ENCODE data around the gene ANK3. TPM values are rescaled to one million over a fixed set of nuclear protein-coding genes. Genes with fewer than 3 reads are reported as not detected.

Gene ANK3
- total RNA-seq, 1 experiment from 2014 or later: 7.0 TPM

DNA sequence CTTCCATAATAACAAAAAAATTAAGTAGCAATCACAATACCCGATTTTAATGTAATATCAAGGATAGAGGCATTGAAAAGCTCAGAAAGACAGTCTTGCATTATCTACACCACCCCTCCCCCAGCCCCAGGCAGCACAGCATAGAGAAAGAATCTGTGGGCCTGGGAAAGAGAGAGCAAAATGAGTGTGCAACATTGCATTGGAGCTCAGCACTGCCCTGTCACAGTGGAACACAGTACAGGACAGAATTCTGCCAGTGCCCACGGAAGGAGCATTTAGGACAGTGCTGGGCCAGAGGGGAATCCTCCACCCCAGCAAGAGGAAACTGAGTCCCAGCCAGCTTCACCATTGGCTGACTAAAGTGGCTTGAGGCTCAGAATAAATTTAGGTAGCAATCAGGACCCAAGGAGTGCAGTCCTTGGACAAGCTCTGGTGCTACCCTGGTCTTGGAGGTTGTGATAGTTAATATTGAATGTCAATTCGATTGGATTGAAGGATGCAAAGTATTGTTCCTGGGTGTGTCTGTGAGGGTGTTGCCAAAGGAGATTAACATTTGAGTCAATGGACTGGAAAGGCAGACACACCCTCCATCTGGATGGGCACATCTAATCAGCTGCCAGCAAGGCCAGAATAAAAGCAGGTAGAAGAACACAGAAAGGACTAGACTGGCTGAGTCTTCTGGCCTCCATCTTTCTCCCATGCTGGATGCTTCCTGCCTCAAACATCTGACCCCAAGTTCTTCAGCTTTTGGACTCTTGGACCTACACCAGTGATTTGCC lies 234.4 kb downstream of the ANK3 start:
- H3K4me2 ChIP-seq (ENCODE audit: low read depth, low read length, poor library complexity, severe bottlenecking): no peak overlapping the region
- H3K79me2 ChIP-seq (ENCODE audit: low read length): no peaks in the 10 kb centered on the region
- no peaks in the 10 kb centered on the region for H3K36me3 ChIP-seq (ENCODE audit: insufficient read depth, low read length)
- no peak overlapping the region for H3K9ac ChIP-seq (ENCODE audit: low read length)
- no peak overlapping the region for H3K27ac ChIP-seq (ENCODE audit: low read length)
- DNase-seq: no peak
- no peak overlapping the region for H3K4me3 ChIP-seq (ENCODE audit: low read length)
- no peak overlapping the region for H2AFZ ChIP-seq (ENCODE audit: low read length)
- no peaks in the 10 kb centered on the region for H3K27me3 ChIP-seq (ENCODE audit: low read length)
- no peaks in the 10 kb centered on the region for H3K9me3 ChIP-seq (ENCODE audit: low read length)
- H3K4me1 ChIP-seq (ENCODE audit: low read length): no peaks in the 10 kb centered on the region
- H4K20me1 ChIP-seq (ENCODE audit: insufficient read depth, low read depth, low read length): no peaks in the 10 kb centered on the region
- no peaks in the 10 kb centered on the region for H3K9me2 ChIP-seq (replicated peaks; ENCODE audit: insufficient read depth, low read length)

DNA sequence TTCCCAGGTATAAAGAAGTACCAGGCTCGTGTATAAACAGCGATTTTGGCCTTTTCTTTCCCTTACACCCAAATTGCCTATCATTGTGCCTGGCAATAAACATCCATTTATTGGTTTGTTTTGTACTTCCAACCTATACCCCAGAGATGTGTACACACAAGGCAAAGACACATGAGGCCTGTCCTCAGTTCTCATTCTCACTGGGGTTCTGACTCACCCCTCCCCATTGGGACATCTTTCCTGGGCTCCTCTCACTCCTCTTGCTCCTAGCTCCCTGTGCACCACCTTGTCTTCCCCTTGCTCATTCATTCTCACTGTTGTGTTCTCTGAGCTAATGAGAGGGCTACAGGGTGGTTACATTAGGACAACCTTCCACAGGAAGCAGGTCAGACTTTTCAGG lies 240.7 kb downstream of the ANK3 start:
- Histone ChIP-seq H3K36me3 (ENCODE audit: insufficient read depth, low read length) (no peaks in the 10 kb centered on the region), H3K9ac (ENCODE audit: low read length) (no peak overlapping the region), H3K9me2 (replicated peaks; ENCODE audit: insufficient read depth, low read length) (no peaks in the 10 kb centered on the region), H4K20me1 (ENCODE audit: insufficient read depth, low read depth, low read length) (no peaks in the 10 kb centered on the region), H2AFZ (ENCODE audit: low read length) (no peak overlapping the region), H3K79me2 (ENCODE audit: low read length) (no peaks in the 10 kb centered on the region), H3K27ac (ENCODE audit: low read length) (no peak overlapping the region), H3K27me3 (ENCODE audit: low read length) (no peaks in the 10 kb centered on the region), H3K4me2 (ENCODE audit: low read depth, low read length, poor library complexity, severe bottlenecking) (no peak overlapping the region), H3K4me3 (ENCODE audit: low read length) (no peak overlapping the region), H3K4me1 (ENCODE audit: low read length) (peaks cover 8% of the 10 kb centered on the region), H3K9me3 (ENCODE audit: low read length) (no peaks in the 10 kb centered on the region)
- DNase-seq: no peak

DNA sequence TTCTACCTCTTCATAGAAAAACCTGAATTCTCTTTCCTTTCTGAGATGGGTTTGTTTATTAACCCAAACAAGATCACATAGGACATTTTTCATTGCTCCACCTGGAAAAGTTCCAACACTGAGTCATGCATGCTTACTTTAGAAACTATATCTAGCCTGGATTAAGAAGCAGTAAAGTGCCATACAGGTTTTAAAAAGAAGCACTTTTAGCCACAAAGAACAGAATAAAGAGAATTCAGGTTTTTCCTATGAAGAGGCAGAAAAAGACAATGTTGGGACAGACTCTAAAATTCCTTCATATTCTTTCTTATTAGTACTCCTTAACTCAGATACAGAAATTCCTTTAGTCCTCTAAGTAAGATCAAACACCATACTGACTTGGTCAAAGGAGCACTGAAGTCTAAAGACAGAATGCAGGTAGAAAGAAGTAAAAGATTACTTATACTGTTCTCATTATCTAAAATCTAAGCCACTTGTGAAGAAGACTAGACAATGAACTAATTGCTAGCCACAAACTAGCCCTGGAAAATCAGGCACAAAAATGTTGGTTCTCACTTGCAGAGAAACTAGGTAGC lies 241.3 kb downstream of the ANK3 start:
- Histone ChIP-seq H3K27ac (ENCODE audit: low read length) (no peak overlapping the region), H3K27me3 (ENCODE audit: low read length) (no peaks in the 10 kb centered on the region), H3K79me2 (ENCODE audit: low read length) (no peaks in the 10 kb centered on the region), H3K9ac (ENCODE audit: low read length) (no peak overlapping the region), H3K36me3 (ENCODE audit: insufficient read depth, low read length) (no peaks in the 10 kb centered on the region), H4K20me1 (ENCODE audit: insufficient read depth, low read depth, low read length) (no peaks in the 10 kb centered on the region), H2AFZ (ENCODE audit: low read length) (0 out of 2 replicates have a peak overlapping the region, but pooled peaks have one; percentile 3), H3K4me2 (ENCODE audit: low read depth, low read length, poor library complexity, severe bottlenecking) (no peak overlapping the region), H3K4me1 (ENCODE audit: low read length) (peaks cover 8% of the 10 kb centered on the region), H3K9me2 (replicated peaks; ENCODE audit: insufficient read depth, low read length) (no peaks in the 10 kb centered on the region), H3K4me3 (ENCODE audit: low read length) (no peak overlapping the region), H3K9me3 (ENCODE audit: low read length) (no peaks in the 10 kb centered on the region)
- DNase-seq: no peak

DNA sequence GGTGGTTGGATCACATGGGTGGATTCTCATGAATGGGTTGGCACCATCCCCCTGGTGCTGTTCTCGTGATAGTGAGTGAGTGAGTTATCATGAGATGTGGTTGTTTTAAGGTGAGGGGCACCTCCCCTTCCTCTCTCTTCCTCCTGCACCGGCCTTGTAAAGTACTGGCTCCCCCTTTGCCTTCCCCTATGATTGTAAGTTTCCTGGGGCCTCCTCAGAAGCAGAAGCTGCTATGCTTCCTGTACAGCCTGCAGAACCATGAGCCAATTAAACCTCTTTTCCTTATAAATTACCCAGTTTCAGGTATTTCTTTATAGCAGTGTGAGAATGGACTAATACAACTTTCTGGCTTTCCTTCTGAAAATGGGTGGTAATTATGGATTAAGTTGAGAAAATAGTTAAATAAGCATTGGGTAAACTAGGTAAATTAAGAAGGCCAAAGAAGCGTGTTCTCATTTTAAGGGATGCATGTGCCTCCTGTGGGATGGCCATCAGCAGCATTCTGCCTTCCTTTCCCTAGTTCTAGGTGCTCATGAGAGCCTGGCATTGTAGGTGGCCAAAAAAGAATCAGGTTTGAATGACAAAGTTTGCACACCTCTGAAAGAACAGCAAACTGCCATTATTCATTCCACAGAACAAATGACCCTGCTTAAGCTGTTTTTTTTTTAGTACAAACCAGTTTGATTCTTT lies 242.0 kb downstream of the ANK3 start:
- Histone ChIP-seq H3K4me1 (ENCODE audit: low read length) (peaks cover 8% of the 10 kb centered on the region), H3K27me3 (ENCODE audit: low read length) (no peaks in the 10 kb centered on the region), H2AFZ (ENCODE audit: low read length) (no peak overlapping the region), H4K20me1 (ENCODE audit: insufficient read depth, low read depth, low read length) (no peaks in the 10 kb centered on the region), H3K4me3 (ENCODE audit: low read length) (no peak overlapping the region), H3K79me2 (ENCODE audit: low read length) (no peaks in the 10 kb centered on the region), H3K9me2 (replicated peaks; ENCODE audit: insufficient read depth, low read length) (no peaks in the 10 kb centered on the region), H3K36me3 (ENCODE audit: insufficient read depth, low read length) (no peaks in the 10 kb centered on the region), H3K4me2 (ENCODE audit: low read depth, low read length, poor library complexity, severe bottlenecking) (no peak overlapping the region), H3K9ac (ENCODE audit: low read length) (no peak overlapping the region), H3K9me3 (ENCODE audit: low read length) (no peaks in the 10 kb centered on the region), H3K27ac (ENCODE audit: low read length) (no peak overlapping the region)
- DNase-seq: no peak

DNA sequence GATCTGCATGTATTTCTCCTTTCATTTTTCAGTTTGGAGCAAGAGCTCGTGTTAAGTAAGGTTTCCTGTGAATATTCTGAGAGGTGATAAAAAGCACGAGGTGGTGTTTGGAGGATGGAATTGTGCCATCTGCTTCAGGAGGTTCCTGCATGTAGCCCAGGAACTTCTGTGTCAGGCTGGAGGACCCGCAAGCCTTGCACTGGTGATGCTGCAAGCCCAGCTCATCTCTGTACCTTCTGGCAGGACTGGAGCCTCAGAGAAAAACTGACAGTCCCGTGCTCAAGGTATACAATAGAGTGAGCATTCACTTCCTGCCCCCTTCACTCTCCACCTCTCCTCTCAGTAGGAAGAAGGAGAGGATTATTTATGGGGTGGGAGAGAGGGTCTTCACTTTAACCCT lies 242.7 kb downstream of the ANK3 start:
- Histone ChIP-seq H3K4me3 (ENCODE audit: low read length) (no peak overlapping the region), H3K4me2 (ENCODE audit: low read depth, low read length, poor library complexity, severe bottlenecking) (no peak overlapping the region), H3K79me2 (ENCODE audit: low read length) (no peaks in the 10 kb centered on the region), H3K27me3 (ENCODE audit: low read length) (no peaks in the 10 kb centered on the region), H3K9ac (ENCODE audit: low read length) (no peak overlapping the region), H3K4me1 (ENCODE audit: low read length) (peaks cover 8% of the 10 kb centered on the region), H3K36me3 (ENCODE audit: insufficient read depth, low read length) (no peaks in the 10 kb centered on the region), H2AFZ (ENCODE audit: low read length) (no peak overlapping the region), H4K20me1 (ENCODE audit: insufficient read depth, low read depth, low read length) (no peaks in the 10 kb centered on the region), H3K27ac (ENCODE audit: low read length) (no peak overlapping the region), H3K9me2 (replicated peaks; ENCODE audit: insufficient read depth, low read length) (no peaks in the 10 kb centered on the region), H3K9me3 (ENCODE audit: low read length) (no peaks in the 10 kb centered on the region)
- DNase-seq: no peak

DNA sequence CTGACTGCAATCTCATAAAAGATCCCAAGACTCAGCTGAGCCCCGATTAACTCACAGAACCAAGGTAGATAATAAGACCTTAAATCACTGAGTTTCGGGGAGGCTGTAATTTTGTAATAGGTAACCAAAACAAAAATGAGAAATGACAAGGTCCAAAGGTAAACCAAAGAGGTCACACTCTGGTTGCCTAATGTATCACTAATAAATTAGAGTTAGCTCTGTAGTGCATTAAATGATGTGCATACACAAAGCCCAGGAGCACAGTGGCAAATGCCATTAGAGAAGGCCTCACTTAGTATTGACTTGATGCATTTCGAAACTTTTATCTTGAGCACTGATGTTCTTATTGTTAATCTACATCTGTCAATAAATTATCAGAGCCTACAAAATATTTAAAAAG lies 245.6 kb downstream of the ANK3 start:
- Histone ChIP-seq H3K4me3 (ENCODE audit: low read length) (no peak overlapping the region), H3K27me3 (ENCODE audit: low read length) (no peaks in the 10 kb centered on the region), H3K4me1 (ENCODE audit: low read length) (peaks cover 29% of the 10 kb centered on the region), H3K79me2 (ENCODE audit: low read length) (no peaks in the 10 kb centered on the region), H3K9me3 (ENCODE audit: low read length) (no peaks in the 10 kb centered on the region), H4K20me1 (ENCODE audit: insufficient read depth, low read depth, low read length) (no peaks in the 10 kb centered on the region), H3K36me3 (ENCODE audit: insufficient read depth, low read length) (no peaks in the 10 kb centered on the region), H3K9me2 (replicated peaks; ENCODE audit: insufficient read depth, low read length) (no peaks in the 10 kb centered on the region), H3K4me2 (ENCODE audit: low read depth, low read length, poor library complexity, severe bottlenecking) (no peak overlapping the region), H3K27ac (ENCODE audit: low read length) (no peak overlapping the region), H2AFZ (ENCODE audit: low read length) (no peak overlapping the region), H3K9ac (ENCODE audit: low read length) (no peak overlapping the region)
- DNase-seq: no peak

DNA sequence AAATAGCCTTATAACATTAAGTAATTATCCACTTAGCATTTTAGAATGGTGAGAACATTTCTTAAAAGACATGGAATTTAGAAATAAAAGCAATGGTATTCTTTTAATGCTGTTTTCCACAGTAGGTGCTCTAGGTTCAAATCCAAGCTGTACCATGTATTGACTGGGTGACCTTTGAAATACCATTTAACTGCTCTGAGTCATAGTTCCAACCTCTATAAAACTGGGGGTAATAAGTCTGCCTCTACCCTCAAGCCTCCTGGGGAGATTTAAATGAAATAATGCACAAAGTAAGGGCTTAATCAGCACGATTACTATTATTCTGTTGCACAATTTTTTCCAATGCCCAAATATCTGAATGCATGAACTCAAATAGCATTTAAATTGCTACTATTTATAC lies 246.9 kb downstream of the ANK3 start:
- H3K4me2 ChIP-seq (ENCODE audit: low read depth, low read length, poor library complexity, severe bottlenecking): no peak overlapping the region
- no peaks in the 10 kb centered on the region for H3K9me3 ChIP-seq (ENCODE audit: low read length)
- H3K4me1 ChIP-seq (ENCODE audit: low read length): peaks cover 25% of the 10 kb centered on the region
- no peak overlapping the region for H3K9ac ChIP-seq (ENCODE audit: low read length)
- H3K79me2 ChIP-seq (ENCODE audit: low read length): no peaks in the 10 kb centered on the region
- no peak for DNase-seq
- H3K36me3 ChIP-seq (ENCODE audit: insufficient read depth, low read length): no peaks in the 10 kb centered on the region
- H3K27ac ChIP-seq (ENCODE audit: low read length): no peak overlapping the region
- no peak overlapping the region for H3K4me3 ChIP-seq (ENCODE audit: low read length)
- H3K9me2 ChIP-seq (replicated peaks; ENCODE audit: insufficient read depth, low read length): no peaks in the 10 kb centered on the region
- no peak overlapping the region for H2AFZ ChIP-seq (ENCODE audit: low read length)
- no peaks in the 10 kb centered on the region for H3K27me3 ChIP-seq (ENCODE audit: low read length)
- H4K20me1 ChIP-seq (ENCODE audit: insufficient read depth, low read depth, low read length): no peaks in the 10 kb centered on the region

DNA sequence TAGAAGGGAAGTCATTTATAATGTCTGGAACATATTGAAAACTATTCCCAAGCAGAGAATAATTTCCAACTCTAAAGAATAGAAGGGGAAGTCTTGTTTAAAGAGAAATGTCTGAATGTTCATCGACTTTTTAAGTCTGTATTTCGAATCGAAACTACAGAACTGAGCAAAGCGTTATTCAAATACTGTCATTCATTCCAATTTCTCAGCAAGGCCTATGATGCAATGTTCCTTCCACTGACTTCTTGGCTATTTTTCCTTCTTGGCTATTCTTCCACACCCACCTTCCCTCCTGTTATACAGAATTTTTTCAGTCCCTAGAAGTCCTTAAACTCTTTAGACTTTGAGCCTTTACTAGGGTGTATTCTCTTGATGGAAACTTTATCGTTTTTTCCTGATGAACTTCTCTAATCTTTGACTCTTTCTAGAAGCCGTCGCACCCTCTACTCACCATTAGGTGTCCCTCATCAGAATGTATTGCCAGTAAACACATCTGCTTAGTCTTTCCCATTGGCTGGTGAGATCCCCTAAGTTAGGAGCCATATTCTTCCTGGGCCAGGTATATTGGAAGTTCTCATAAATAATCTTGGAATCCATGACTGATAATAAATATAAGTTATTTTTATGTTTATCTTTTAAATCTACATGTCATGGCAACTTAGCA lies 247.6 kb downstream of the ANK3 start:
- Histone ChIP-seq H3K27ac (ENCODE audit: low read length) (no peak overlapping the region), H2AFZ (ENCODE audit: low read length) (no peak overlapping the region), H3K79me2 (ENCODE audit: low read length) (no peaks in the 10 kb centered on the region), H4K20me1 (ENCODE audit: insufficient read depth, low read depth, low read length) (no peaks in the 10 kb centered on the region), H3K4me2 (ENCODE audit: low read depth, low read length, poor library complexity, severe bottlenecking) (no peak overlapping the region), H3K4me3 (ENCODE audit: low read length) (no peak overlapping the region), H3K4me1 (ENCODE audit: low read length) (peaks cover 32% of the 10 kb centered on the region), H3K9ac (ENCODE audit: low read length) (no peak overlapping the region), H3K27me3 (ENCODE audit: low read length) (no peaks in the 10 kb centered on the region), H3K9me3 (ENCODE audit: low read length) (no peaks in the 10 kb centered on the region), H3K9me2 (replicated peaks; ENCODE audit: insufficient read depth, low read length) (no peaks in the 10 kb centered on the region), H3K36me3 (ENCODE audit: insufficient read depth, low read length) (no peaks in the 10 kb centered on the region)
- DNase-seq: no peak

Measured in Karpas-422 (cell line).